RWPE1 (cell line): ENCODE data around the gene BNC2.
A peak's percentile ranks its signal among the peaks of the same experiment; 100 is the strongest.

Source experiments
- CTCF ChIA-PET: fragments of 350-600 bp; sonication (Branson Sonifier 250); formaldehyde crosslinking; extraction: SDS; loops from one replicate; lab custom pipeline; 2021; lab: Yijun Ruan, JAX
- POLR2A ChIA-PET: fragments of 400-600 bp; formaldehyde crosslinking; extraction: SDS; loops from one replicate; lab custom pipeline; 2020; ENCODE audit warnings: antibody characterized with exemption; ENCODE audit not compliant: low non-redundant PET; lab: Yijun Ruan, JAX
- DNase-seq: peaks from one replicate; pipeline ENCODE4 v3.0.0; 2012; ENCODE audit warnings: low spot score
- H3K27ac ChIP-seq: fragments of 450-650 bp; 2 replicates; pipeline ENCODE4 v1.5.1; 2017
- CTCF ChIP-seq: fragments of 450-650 bp; conservative IDR thresholded peaks from 2 replicates; pipeline ENCODE4 v1.5.1; 2017; ENCODE audit warnings: low read depth, mild to moderate bottlenecking

Gene BNC2

GRCh38 chr9:16729651-16730050, 140.8 kb downstream of the BNC2 start:
- DNase-seq = no peak
- CTCF ChIA-PET = no interaction called here
- TF ChIP-seq CTCF = no peak
- H3K27ac ChIP-seq = no peak overlapping the region
- POLR2A ChIA-PET = no interaction called here

DNA sequence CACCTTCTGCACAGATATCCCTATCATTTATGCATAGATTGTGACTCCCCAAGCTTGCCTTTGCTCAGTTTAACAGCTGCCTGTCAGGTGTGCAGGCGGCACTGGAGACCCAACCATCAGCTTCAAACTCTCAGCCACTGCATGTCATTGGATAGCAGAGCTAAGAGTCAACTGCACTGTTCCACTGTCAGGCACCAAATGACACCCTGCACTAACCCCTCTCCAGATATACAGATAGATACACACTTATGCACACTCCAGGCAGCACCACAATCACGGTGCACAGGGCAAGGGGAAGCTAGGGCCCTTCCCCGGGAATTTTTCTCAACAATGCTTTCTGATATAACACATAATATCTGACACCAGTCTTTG, 142.3 kb downstream of the BNC2 start:
- no peak overlapping the region for H3K27ac ChIP-seq
- CTCF ChIA-PET = interaction anchor here (0.5 to 0.7 kb wide), 2 partner anchors 386 to 742 kb away, joined by 3 read pairs; no protein-coding TSS in a partner anchor
- TF ChIP-seq CTCF = no peak
- POLR2A ChIA-PET = no interaction called here
- DNase-seq = no peak

DNA sequence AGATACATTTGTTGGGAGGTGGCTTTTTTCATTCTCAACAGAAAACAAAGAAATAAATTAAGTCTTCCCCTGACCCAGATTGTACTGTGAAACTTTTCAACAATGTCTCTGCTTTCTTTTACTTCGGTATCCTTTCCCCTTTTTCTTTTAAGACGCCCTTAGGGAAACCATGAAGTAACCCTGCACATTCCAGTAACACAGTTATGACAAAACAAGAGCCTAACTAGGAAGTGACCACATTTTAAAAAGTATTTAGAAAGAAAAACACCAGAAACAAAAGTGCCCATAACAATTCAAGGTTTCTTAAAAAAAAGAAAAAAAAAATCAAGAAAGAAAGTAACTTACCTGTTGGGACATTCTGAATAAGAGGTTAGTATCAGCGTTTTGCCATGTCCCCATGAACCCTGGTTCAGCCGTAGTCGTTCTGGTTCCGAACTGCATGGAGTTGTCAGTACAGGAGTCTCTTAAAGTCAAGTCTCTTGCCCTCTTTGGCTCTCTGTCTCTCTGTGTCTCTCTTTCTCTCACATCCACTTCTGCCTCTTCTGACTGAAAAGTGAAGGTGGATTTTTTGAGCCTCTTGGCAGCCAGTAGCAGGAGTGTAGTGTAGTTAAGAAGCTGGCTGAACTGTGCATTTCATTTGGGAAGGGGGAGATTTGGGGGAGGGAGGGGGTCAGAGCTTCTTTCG, 142.9 kb downstream of the BNC2 start:
- no peak for TF ChIP-seq CTCF
- no peak overlapping the region for H3K27ac ChIP-seq

GRCh38 chr9:16726718-16727451, 143.6 kb downstream of the BNC2 start:
- ChIA-PET CTCF (interaction anchor here (0.8 kb wide), 1 partner anchor 842 kb away, joined by 5 read pairs; no protein-coding TSS in a partner anchor), POLR2A (no interaction called here)
- no peak overlapping the region for H3K27ac ChIP-seq
- peak; percentile 50 for DNase-seq
- TF ChIP-seq CTCF = no peak

More for the DNA sequence above, 142.9 kb downstream of the BNC2 start:
- no peak for DNase-seq
- CTCF ChIA-PET = interaction anchor here (0.5 to 0.7 kb wide), 2 partner anchors 386 to 742 kb away, joined by 3 read pairs; no protein-coding TSS in a partner anchor
- POLR2A ChIA-PET = no interaction called here

DNA sequence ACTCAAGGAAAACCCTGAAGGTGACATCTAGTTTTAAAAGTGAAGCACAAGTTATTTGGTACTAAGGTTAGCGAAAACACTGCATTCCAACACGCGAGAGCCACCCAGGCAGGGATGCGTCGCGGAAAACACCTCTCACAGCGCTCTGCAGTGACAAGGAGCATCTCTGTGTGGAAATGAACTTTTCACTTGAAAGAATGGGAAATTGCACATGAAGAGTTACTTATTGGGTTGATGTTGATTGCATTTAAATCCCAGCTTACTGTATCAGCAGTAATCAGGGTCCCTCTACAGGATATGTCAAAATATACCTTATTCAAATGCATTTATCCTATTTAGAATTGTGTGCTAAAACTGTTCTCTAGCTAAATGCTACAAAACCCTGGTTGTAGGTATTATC, 144.4 kb downstream of the BNC2 start:
- no peak for TF ChIP-seq CTCF
- H3K27ac ChIP-seq = no peak overlapping the region
- ChIA-PET POLR2A (no interaction called here), CTCF (interaction anchor here (0.8 kb wide), 1 partner anchor 841 kb away, joined by 5 read pairs; no protein-coding TSS in a partner anchor)
- DNase-seq = peak; percentile 13

GRCh38 chr9:16725066-16725465, 145.4 kb downstream of the BNC2 start:
- ChIA-PET CTCF (no interaction called here), POLR2A (no interaction called here)
- no peak overlapping the region for H3K27ac ChIP-seq
- no peak for DNase-seq
- TF ChIP-seq CTCF = no peak
